ENCODE measurements around the gene CACNA1C.

Gene CACNA1C

DNA sequence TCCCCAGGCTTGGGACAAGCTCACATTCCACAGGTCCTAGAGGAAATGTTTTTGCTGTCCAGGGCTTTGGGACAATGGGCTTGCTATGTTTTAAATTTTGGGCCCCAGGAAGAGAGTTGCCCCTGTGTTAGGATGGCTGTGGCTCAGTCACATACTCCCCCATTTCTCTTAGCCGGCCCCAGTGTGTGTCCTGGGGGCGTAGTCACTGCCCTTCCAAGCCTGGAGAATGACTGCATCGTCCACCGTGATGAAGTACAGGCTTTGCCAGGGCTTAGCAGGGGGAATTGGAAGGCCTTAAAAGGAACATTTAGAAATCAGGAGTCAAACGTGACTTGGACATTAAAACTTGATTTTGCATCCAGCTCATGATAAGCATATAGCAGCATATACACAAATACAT, 293.6 kb downstream of the CACNA1C start:
- DNase-seq (ENCODE audit: low read depth) = no peak
- Histone ChIP-seq H3K4me3 (ENCODE audit: low read length) (no peak overlapping the region), H3K36me3 (ENCODE audit: control insufficient read depth, insufficient read depth, low read length, severe bottlenecking) (no peaks in the 10 kb centered on the region)

DNA sequence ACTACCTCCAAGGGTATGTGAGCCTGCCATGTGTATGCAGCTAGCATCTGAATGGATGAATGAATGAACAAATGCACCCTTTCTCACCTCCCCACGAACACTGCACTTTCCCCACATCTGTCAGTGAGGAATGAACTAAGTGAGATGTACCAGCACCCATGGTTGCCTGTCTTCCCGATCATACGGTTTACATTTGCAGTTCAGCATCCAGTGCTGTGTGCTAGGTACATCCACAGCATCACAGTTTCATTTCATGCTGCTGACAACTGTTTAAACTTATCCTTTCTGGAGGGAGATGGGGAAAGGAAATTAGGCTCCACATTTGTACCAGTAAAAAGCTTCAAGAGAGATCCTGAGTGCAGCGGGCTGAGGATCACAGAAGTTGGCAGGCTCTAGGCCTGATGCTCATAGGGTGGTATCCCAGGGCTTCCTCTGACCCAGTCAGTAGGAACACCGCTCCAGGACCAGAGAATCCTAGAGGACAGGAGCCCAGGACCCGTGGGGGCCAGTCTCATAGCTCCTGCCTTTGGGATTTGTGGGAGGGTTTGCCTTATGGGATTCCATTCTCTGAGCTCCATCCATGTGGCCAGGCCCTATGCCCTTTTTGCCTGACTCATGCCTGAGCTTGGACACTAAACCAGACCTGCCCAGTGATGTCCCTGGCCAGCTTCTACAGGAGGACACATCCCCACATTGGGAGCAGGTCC, 294.5 kb downstream of the CACNA1C start:
- no peak overlapping the region for H3K9ac ChIP-seq (ENCODE audit: low read length)
- no peaks in the 10 kb centered on the region for H3K36me3 ChIP-seq (ENCODE audit: control insufficient read depth, insufficient read depth, low read length, severe bottlenecking)
- H3K27me3 ChIP-seq (replicated peaks; ENCODE audit: control insufficient read depth, insufficient read depth, low read length) = no peaks in the 10 kb centered on the region
- DNase-seq (ENCODE audit: low read depth) = no peak
- H3K4me1 ChIP-seq (ENCODE audit: control insufficient read depth, insufficient read depth, low read length) = peaks cover 47% of the 10 kb centered on the region
- no peak overlapping the region for H3K4me3 ChIP-seq (ENCODE audit: low read length)
- no peaks in the 10 kb centered on the region for H3K9me3 ChIP-seq (ENCODE audit: control insufficient read depth, low read length)

More for the DNA sequence above, 293.6 kb downstream of the CACNA1C start:
- Histone ChIP-seq H3K27me3 (replicated peaks; ENCODE audit: control insufficient read depth, insufficient read depth, low read length) (no peaks in the 10 kb centered on the region), H3K9ac (ENCODE audit: low read length) (no peak overlapping the region), H3K9me3 (ENCODE audit: control insufficient read depth, low read length) (no peaks in the 10 kb centered on the region), H3K4me1 (ENCODE audit: control insufficient read depth, insufficient read depth, low read length) (peaks cover 56% of the 10 kb centered on the region)

DNA sequence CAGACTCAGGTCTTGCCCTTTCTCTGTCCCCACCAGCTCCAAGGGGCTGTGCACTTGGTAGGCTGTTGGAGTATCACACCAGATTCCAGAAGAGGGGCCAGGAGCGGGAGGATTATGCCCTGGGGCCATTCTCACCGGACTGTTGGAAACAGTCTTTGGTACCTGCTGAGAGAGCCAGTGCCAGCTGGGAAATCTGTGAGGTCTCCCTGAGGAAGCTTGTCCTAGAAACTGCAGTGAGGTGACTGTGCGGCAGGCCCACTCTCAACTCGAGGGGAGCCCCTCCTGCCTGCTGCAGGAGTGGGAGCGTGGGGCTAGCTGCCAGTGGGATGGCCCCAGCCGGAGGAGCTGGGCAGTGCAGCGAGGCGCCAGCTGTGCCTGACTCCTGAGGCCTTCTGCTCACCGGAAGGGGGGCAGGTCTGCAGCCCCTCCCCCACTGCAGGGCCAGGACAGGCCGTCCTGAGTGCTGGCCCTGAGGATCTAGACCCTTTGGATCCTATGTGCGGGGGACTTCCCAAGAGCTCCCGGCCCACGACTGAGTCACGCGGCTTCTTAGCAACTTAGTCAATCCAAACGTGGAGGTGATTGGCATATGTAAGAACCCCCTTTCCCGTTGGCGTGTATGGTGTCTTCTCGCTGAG, 295.2 kb downstream of the CACNA1C start:
- Histone ChIP-seq H3K36me3 (ENCODE audit: control insufficient read depth, insufficient read depth, low read length, severe bottlenecking) (no peaks in the 10 kb centered on the region), H3K4me1 (ENCODE audit: control insufficient read depth, insufficient read depth, low read length) (peaks cover 40% of the 10 kb centered on the region), H3K27me3 (replicated peaks; ENCODE audit: control insufficient read depth, insufficient read depth, low read length) (no peaks in the 10 kb centered on the region), H3K9ac (ENCODE audit: low read length) (no peak overlapping the region), H3K9me3 (ENCODE audit: control insufficient read depth, low read length) (no peaks in the 10 kb centered on the region), H3K4me3 (ENCODE audit: low read length) (no peak overlapping the region)
- DNase-seq (ENCODE audit: low read depth) = no peak

DNA sequence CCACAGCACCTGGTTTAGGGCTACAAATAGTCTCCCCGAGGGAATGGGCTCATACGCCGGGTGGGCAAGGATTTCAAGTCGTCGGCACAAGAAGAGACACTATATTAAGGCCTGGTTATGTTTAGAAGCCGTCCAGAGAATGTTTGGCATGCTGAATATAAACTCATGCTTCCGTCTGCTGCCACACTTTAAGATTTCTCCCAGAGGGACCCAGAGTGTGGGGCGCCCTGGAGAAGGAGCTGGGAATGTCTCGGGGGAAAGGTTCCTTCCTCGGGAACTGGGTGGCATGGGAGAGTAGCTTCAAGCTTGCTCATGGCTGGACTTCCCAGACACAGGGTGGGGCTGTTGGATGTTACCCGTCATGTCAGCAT, 295.7 kb downstream of the CACNA1C start:
- no peaks in the 10 kb centered on the region for H3K27me3 ChIP-seq (replicated peaks; ENCODE audit: control insufficient read depth, insufficient read depth, low read length)
- no peak overlapping the region for H3K9ac ChIP-seq (ENCODE audit: low read length)
- DNase-seq (ENCODE audit: low read depth) = no peak
- H3K36me3 ChIP-seq (ENCODE audit: control insufficient read depth, insufficient read depth, low read length, severe bottlenecking) = no peaks in the 10 kb centered on the region
- no peak overlapping the region for H3K4me3 ChIP-seq (ENCODE audit: low read length)
- H3K4me1 ChIP-seq (ENCODE audit: control insufficient read depth, insufficient read depth, low read length) = peaks cover 35% of the 10 kb centered on the region
- H3K9me3 ChIP-seq (ENCODE audit: control insufficient read depth, low read length) = no peaks in the 10 kb centered on the region

DNA sequence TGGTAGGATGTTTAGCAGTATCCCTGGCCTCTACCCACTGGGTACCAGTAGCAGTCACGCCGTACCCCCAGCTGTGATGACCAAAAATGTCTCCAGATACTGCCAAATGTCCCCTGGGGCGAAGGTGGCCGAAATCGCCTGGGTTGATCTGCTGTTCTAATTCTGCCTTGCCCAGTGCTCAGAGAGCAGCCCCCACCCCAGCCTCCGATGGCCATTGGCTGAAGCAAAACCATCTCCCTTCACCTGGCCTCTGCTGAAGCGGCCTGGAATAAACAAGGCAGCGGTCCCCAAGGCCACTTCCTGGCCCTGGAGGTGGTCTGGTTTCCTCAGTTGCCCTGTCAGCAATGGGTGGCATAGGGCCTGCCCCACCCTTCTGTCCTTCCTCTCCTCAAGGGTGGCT, 298.4 kb downstream of the CACNA1C start:
- peaks cover 13% of the 10 kb centered on the region for H3K4me1 ChIP-seq (ENCODE audit: control insufficient read depth, insufficient read depth, low read length)
- H3K9ac ChIP-seq (ENCODE audit: low read length) = no peak overlapping the region
- H3K27me3 ChIP-seq (replicated peaks; ENCODE audit: control insufficient read depth, insufficient read depth, low read length) = no peaks in the 10 kb centered on the region
- no peaks in the 10 kb centered on the region for H3K9me3 ChIP-seq (ENCODE audit: control insufficient read depth, low read length)
- no peak overlapping the region for H3K4me3 ChIP-seq (ENCODE audit: low read length)
- DNase-seq (ENCODE audit: low read depth) = no peak
- no peaks in the 10 kb centered on the region for H3K36me3 ChIP-seq (ENCODE audit: control insufficient read depth, insufficient read depth, low read length, severe bottlenecking)

DNA sequence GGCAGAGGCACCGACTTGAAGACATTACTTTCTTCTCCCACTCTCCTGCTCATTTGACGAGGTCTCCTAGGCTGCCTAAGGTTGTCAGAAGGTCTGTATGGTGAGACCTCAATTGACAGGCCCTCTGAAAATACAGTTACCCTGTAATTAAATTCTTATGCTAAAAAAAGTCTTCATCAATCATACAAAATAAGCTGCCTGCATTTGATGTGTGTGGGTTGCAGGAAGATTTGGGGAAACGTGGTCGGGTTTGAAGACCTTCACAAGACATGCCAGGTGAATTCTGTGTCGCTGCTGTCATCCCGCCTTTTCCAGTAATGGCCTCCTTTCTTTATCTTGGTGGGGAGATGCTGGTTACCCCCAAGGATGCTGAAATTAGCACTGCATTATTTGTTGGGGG, 299.4 kb downstream of the CACNA1C start:
- Histone ChIP-seq H3K27me3 (replicated peaks; ENCODE audit: control insufficient read depth, insufficient read depth, low read length) (no peaks in the 10 kb centered on the region), H3K9ac (ENCODE audit: low read length) (no peak overlapping the region), H3K4me1 (ENCODE audit: control insufficient read depth, insufficient read depth, low read length) (peaks cover 4% of the 10 kb centered on the region), H3K9me3 (ENCODE audit: control insufficient read depth, low read length) (no peaks in the 10 kb centered on the region), H3K36me3 (ENCODE audit: control insufficient read depth, insufficient read depth, low read length, severe bottlenecking) (no peaks in the 10 kb centered on the region), H3K4me3 (ENCODE audit: low read length) (no peak overlapping the region)
- no peak for DNase-seq (ENCODE audit: low read depth)

DNA sequence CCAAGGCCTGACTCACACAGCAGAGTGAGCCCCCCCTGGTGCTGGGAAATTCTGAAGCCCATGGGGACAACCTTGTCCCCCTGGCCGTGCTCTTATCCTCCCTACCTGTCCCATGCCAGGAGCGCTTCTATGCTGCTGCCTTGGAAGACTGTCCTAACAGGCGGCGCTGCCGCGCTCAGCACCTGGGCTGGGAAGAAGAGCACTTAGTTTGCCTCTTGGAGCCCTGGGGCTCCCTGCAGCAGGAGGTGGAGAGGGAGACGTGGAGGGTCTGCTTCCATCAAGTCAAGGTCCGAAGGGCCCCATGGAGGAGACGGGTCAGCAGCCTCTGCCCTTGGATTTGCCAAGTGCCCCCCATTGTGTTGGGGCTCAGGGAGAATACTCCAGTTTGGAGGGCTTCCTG, 300.5 kb downstream of the CACNA1C start:
- Histone ChIP-seq H3K9ac (ENCODE audit: low read length) (no peak overlapping the region), H3K36me3 (ENCODE audit: control insufficient read depth, insufficient read depth, low read length, severe bottlenecking) (no peaks in the 10 kb centered on the region), H3K4me1 (ENCODE audit: control insufficient read depth, insufficient read depth, low read length) (peaks cover 10% of the 10 kb centered on the region), H3K9me3 (ENCODE audit: control insufficient read depth, low read length) (no peaks in the 10 kb centered on the region), H3K27me3 (replicated peaks; ENCODE audit: control insufficient read depth, insufficient read depth, low read length) (no peaks in the 10 kb centered on the region), H3K4me3 (ENCODE audit: low read length) (no peak overlapping the region)
- no peak for DNase-seq (ENCODE audit: low read depth)

DNA sequence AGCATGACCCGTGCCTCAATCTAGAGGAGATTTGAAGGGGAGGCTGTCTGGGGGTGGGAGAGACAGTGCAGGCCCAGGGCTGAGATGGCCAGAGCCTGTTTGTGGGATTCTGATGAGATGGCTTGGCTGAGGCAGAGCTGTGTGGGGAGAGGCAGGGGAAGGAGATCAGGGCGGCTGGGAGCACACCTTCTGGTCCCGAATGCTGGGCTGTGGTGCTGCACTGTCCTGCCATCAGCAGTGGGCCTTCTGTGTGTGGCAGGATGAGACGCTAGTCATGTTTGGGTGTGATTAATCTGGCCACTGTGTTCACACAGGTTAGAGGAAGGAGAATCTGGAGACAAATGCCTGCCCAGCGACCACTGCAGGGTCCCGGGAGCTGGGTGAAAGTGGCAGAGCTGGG, 300.9 kb downstream of the CACNA1C start:
- Histone ChIP-seq H3K36me3 (ENCODE audit: control insufficient read depth, insufficient read depth, low read length, severe bottlenecking) (no peaks in the 10 kb centered on the region), H3K4me3 (ENCODE audit: low read length) (no peak overlapping the region), H3K9me3 (ENCODE audit: control insufficient read depth, low read length) (no peaks in the 10 kb centered on the region), H3K9ac (ENCODE audit: low read length) (no peak overlapping the region), H3K4me1 (ENCODE audit: control insufficient read depth, insufficient read depth, low read length) (peaks cover 14% of the 10 kb centered on the region), H3K27me3 (replicated peaks; ENCODE audit: control insufficient read depth, insufficient read depth, low read length) (no peaks in the 10 kb centered on the region)
- DNase-seq (ENCODE audit: low read depth) = no peak

DNA sequence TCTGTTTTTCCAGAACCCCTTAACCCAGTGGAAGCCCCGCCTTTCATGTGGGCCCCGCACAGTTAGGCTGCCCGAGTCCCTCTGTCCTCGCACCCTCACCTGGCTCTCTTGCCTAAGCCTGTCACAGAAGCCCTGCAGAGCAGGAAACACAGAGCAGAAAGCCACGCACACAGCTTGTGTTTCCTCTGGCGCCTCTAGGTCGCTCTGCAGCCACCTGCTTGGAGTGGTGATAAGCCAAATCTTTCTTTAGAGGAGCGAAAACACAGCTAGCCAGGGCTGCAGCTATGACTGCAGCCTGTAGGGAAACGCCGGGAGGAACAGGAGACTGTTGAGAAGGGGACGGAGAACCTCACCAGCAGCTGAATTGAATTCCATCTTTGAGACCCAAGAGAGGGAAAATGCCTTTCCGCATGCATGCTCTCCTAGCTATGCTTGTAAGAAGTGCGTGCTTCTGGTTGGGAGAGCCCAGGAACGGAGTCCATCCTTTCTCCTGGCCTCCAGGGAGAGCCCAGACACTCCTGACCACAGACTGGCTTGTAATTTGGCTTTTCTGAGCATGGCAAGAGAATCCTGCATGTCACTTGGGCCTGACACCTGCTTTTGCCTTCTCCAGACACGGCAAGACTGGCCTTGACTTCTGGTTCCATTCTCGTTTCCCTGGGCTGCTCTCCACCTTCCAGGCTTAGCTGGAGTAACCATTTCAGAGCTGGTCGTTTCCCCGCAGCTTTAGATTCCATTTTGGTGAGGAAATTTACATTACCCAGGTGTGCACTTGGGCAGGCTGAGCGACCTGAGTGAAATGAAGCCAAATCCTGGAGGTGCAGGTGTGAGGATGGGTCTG, 301.6 kb downstream of the CACNA1C start:
- no peak for DNase-seq (ENCODE audit: low read depth)
- peaks cover 21% of the 10 kb centered on the region for H3K4me1 ChIP-seq (ENCODE audit: control insufficient read depth, insufficient read depth, low read length)
- no peaks in the 10 kb centered on the region for H3K36me3 ChIP-seq (ENCODE audit: control insufficient read depth, insufficient read depth, low read length, severe bottlenecking)
- no peak overlapping the region for H3K4me3 ChIP-seq (ENCODE audit: low read length)
- H3K27me3 ChIP-seq (replicated peaks; ENCODE audit: control insufficient read depth, insufficient read depth, low read length) = no peaks in the 10 kb centered on the region
- no peak overlapping the region for H3K9ac ChIP-seq (ENCODE audit: low read length)
- no peaks in the 10 kb centered on the region for H3K9me3 ChIP-seq (ENCODE audit: control insufficient read depth, low read length)

DNA sequence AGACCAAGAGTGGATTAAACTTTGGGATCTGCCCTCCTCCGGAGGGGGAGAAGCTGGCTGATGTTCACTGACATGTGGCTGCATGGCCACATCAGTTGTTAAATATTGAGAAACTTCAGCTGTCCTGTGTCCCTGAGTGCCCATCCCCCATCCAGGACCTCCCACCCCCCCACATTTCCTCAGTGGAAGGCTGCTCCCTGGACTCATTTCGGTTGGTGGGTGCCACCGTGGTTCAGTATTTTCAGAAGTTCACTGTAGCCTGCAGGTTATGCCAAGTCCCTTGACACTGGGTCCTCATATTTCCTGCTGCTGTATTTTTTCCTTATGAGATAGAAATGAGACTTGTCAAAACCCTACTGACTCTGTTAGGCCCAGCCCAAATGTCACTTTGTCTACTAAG, 302.4 kb downstream of the CACNA1C start:
- Histone ChIP-seq H3K27me3 (replicated peaks; ENCODE audit: control insufficient read depth, insufficient read depth, low read length) (no peaks in the 10 kb centered on the region), H3K4me3 (ENCODE audit: low read length) (no peak overlapping the region), H3K4me1 (ENCODE audit: control insufficient read depth, insufficient read depth, low read length) (peaks cover 24% of the 10 kb centered on the region), H3K9ac (ENCODE audit: low read length) (no peak overlapping the region), H3K9me3 (ENCODE audit: control insufficient read depth, low read length) (no peaks in the 10 kb centered on the region), H3K36me3 (ENCODE audit: control insufficient read depth, insufficient read depth, low read length, severe bottlenecking) (no peaks in the 10 kb centered on the region)
- no peak for DNase-seq (ENCODE audit: low read depth)

DNA sequence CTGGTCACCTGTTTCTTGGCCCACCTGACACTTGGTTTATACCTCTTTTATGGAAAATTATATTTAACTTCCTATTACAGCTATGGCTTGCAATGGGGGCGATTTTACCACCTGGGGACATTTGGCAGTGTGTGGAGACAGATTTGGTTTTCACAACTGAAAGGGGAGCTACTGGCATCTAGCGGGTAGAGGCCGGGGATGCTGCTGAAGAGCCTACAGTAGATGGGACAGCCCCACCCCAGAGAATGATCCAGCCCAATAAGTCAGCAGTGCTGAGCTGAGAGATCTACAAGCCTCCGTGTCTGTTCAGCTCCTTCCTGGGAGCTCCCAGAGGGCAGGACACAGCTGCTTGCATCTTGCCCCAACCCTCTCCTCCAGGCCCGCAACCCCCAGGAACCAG, 302.8 kb downstream of the CACNA1C start:
- no peak overlapping the region for H3K4me3 ChIP-seq (ENCODE audit: low read length)
- DNase-seq (ENCODE audit: low read depth) = no peak
- no peaks in the 10 kb centered on the region for H3K36me3 ChIP-seq (ENCODE audit: control insufficient read depth, insufficient read depth, low read length, severe bottlenecking)
- no peaks in the 10 kb centered on the region for H3K27me3 ChIP-seq (replicated peaks; ENCODE audit: control insufficient read depth, insufficient read depth, low read length)
- no peaks in the 10 kb centered on the region for H3K9me3 ChIP-seq (ENCODE audit: control insufficient read depth, low read length)
- no peak overlapping the region for H3K9ac ChIP-seq (ENCODE audit: low read length)
- peaks cover 24% of the 10 kb centered on the region for H3K4me1 ChIP-seq (ENCODE audit: control insufficient read depth, insufficient read depth, low read length)
